Esophagus muscularis mucosa (tissue), 4 donors: ENCODE data around the gene POU2F1. TPM values are rescaled to one million over a fixed set of nuclear protein-coding genes. Genes with fewer than 3 reads are reported as not detected.

Experiments used
- DNase-seq: peaks from one replicate; pipeline ENCODE4 v3.0.0-alpha.2; 2017; ENCODE audit errors: extremely low spot score
- H3K27ac ChIP-seq, 4 donors: fragments of 200-600 bp; sonication (generic); replicated peaks in 1 of 4; 1 replicate in 3 of 4; 2 replicates in 1 of 4; pipeline ENCODE4 v1.5.1; 2016 to 2019; ENCODE audit warnings: mild to moderate bottlenecking in 1 of 4
- H3K27me3 ChIP-seq, 4 donors: fragments of 200-600 bp; sonication (generic); one replicate each; pipeline versions ENCODE4 v1.5.1 to v1.6.0; 2016 to 2019
- H3K36me3 ChIP-seq, 4 donors: fragments of 200-600 bp; sonication (generic); one replicate each; pipeline ENCODE4 v1.5.1; 2016 to 2019
- H3K4me1 ChIP-seq, 4 donors: fragments of 200-600 bp; sonication (generic); one replicate each; pipeline ENCODE4 v1.5.1; 2016 to 2019
- H3K4me3 ChIP-seq, 4 donors: fragments of 200-600 bp; sonication (generic); 1 replicate in 2 of 4; 2 replicates in 2 of 4; pipeline ENCODE4 v1.5.1; 2016 to 2019; ENCODE audit warnings: mild to moderate bottlenecking in 4 of 4, moderate library complexity in 1 of 4
- H3K9me3 ChIP-seq, 4 donors: fragments of 200-600 bp; sonication (generic); 1 replicate in 3 of 4; 2 replicates in 1 of 4; pipeline ENCODE4 v1.5.1; 2016 to 2019
- EP300 ChIP-seq: sonication (generic); formaldehyde crosslinking; IDR thresholded peaks from one replicate; pipeline ENCODE4 v1.6.1; 2017; ENCODE audit warnings: antibody characterized with exemption
- POLR2A ChIP-seq: fragments of 450-650 bp; IDR thresholded peaks from one replicate; pipeline ENCODE4 v1.6.1; 2017; ENCODE audit warnings: antibody characterized with exemption, moderate library complexity, mild to moderate bottlenecking, low read depth
- POLR2AphosphoS5 ChIP-seq, 2 donors: sonication (generic); formaldehyde crosslinking; IDR thresholded peaks; one replicate each; pipeline ENCODE4 v1.6.1; 2017; ENCODE audit warnings: antibody characterized with exemption in 2 of 2
- WGBS: methylation state at CpG from one replicate; pipeline ENCODE4 v1.1.5; 2018; 5-methylcytosine and 5-hydroxymethylcytosine counted together
- intact Hi-C: fragments of 100-400 bp; cut with DNase I; formaldehyde crosslinking; loops from one replicate; pipeline ENCODE4 v1.15.1; 2023
- total RNA-seq, 4 donors: library from RNA; depleted of rRNA; stranded (reverse); fragments of >200 nt; gene quantifications; one replicate each; pipeline versions ENCODE4 v1.1.0 to v1.2.1, GENCODE V29; 2016
- TF ChIP-seq, protein P1 (sequence below), 3 experiments: fragments of 200-600 bp in 2 of 3; fragments of 450-650 bp in 1 of 3; sonication (generic) in 2 of 3; IDR thresholded peaks; one replicate each; pipeline ENCODE4 v1.5.1; 2017 to 2019; ENCODE audit warnings: antibody characterized with exemption in 3 of 3, mild to moderate bottlenecking in 2 of 3, moderate library complexity in 1 of 3

The POU2F1 gene
- total RNA-seq, 4 donors from 2014 or later, result 7.3 to 13.4 (median 10.4) TPM

DNA sequence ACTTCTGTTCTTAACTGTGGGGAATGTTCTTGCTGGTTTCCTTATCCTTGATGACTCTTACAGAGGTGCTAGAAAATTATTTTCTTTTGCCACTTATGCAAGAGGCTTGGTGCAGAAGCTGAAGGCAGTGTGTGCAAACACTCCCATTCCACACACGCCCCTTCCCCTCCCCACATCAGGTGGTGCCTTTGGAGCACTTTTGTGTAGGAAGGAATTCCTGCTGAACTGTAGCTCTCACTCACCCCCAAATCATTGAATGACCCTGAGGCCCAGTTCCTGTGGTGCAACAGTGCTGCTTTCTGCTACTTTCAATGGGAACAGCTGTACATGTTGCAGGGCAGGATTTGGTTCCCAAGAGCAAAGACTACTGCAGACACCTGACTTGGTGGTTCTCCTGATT, 195.8 kb downstream of the POU2F1 start:
- WGBS, result 86% methylated on average over 1 of the region's 1 CpG
- Histone ChIP-seq H3K9me3 (no peaks in the 10 kb centered on the region), H3K4me1 (no peaks in the 10 kb centered on the region), H3K4me3 (no peak overlapping the region), H3K27ac (no peak overlapping the region), H3K27me3 (no peaks in the 10 kb centered on the region), H3K36me3 (peaks cover 9 to 62% (median 45%) of the 10 kb centered on the region in 4 donors)
- intact Hi-C loops, result loop anchor here (10.0 kb wide), 1 partner anchor 152 kb away; no protein-coding TSS in a partner anchor
- TF ChIP-seq, protein P1, sequence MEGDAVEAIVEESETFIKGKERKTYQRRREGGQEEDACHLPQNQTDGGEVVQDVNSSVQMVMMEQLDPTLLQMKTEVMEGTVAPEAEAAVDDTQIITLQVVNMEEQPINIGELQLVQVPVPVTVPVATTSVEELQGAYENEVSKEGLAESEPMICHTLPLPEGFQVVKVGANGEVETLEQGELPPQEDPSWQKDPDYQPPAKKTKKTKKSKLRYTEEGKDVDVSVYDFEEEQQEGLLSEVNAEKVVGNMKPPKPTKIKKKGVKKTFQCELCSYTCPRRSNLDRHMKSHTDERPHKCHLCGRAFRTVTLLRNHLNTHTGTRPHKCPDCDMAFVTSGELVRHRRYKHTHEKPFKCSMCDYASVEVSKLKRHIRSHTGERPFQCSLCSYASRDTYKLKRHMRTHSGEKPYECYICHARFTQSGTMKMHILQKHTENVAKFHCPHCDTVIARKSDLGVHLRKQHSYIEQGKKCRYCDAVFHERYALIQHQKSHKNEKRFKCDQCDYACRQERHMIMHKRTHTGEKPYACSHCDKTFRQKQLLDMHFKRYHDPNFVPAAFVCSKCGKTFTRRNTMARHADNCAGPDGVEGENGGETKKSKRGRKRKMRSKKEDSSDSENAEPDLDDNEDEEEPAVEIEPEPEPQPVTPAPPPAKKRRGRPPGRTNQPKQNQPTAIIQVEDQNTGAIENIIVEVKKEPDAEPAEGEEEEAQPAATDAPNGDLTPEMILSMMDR (IDR thresholded peaks at IDR 0.05), result no peak
- TF ChIP-seq POLR2A, result no peak
- TF ChIP-seq EP300, result no peak
- TF ChIP-seq POLR2AphosphoS5 (IDR thresholded peaks at IDR 0.05), result no peak
- no peak for DNase-seq

DNA sequence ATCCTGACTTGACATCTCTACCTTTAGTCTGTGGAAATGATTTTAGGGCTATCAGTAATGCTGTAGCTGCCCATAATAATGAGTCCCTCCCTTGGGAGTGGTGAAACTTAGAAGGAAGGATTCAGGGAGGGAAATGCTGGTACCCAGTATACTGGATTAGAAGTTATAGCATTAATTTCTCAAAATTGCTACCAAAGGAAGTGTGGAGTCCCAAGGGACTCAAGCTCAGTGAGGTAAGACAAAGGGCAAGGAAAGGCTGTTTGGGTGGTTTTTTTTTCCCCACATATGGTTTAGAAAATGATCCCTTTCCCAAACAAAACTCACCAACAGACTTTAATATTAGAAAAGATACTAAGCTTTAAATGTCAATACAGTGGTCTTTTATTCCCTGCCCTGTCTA, 197.7 kb downstream of the POU2F1 start:
- Histone ChIP-seq H3K36me3 (peaks cover 0 to 45% (median 27%) of the 10 kb centered on the region in 4 donors), H3K4me1 (no peaks in the 10 kb centered on the region), H3K4me3 (no peak overlapping the region), H3K27me3 (no peaks in the 10 kb centered on the region), H3K9me3 (no peaks in the 10 kb centered on the region), H3K27ac (no peak overlapping the region)
- no peak for DNase-seq
- no peak for TF ChIP-seq EP300
- TF ChIP-seq, protein P1 (IDR thresholded peaks at IDR 0.05), result no peak
- TF ChIP-seq POLR2A, result no peak
- TF ChIP-seq POLR2AphosphoS5 (IDR thresholded peaks at IDR 0.05), result no peak
- intact Hi-C loops, result loop anchor here (10.0 kb wide), 1 partner anchor 154 kb away; no protein-coding TSS in a partner anchor

DNA sequence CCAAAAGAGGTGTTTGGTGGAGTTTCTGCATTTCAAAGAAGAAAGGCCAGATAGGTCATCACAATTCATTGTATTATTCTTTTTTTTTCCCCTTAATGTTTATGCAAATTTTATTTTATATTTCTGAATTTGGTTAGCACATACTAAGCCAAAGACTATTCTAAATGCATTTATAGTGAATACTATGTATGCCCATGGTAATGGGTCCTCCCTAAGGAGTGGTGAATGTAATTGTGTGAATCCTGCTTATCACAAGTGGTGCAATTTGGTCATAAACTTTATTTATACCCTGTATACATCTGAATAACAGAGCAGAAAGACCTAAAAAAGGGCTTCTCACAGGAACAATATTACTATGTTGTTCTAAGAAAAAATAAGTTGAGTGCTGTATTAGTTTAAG, 198.6 kb downstream of the POU2F1 start:
- Histone ChIP-seq H3K27ac (no peak overlapping the region), H3K4me1 (no peaks in the 10 kb centered on the region), H3K36me3 (peaks cover 0 to 39% (median 20%) of the 10 kb centered on the region in 4 donors), H3K9me3 (no peaks in the 10 kb centered on the region), H3K27me3 (no peaks in the 10 kb centered on the region), H3K4me3 (no peak overlapping the region)
- TF ChIP-seq POLR2A (no peak), POLR2AphosphoS5 (IDR thresholded peaks at IDR 0.05) (no peak), EP300 (no peak)
- TF ChIP-seq, protein P1 (IDR thresholded peaks at IDR 0.05), result no peak
- no peak for DNase-seq
- intact Hi-C loops, result loop anchor here (10.0 kb wide), 1 partner anchor 154 kb away; no protein-coding TSS in a partner anchor

DNA sequence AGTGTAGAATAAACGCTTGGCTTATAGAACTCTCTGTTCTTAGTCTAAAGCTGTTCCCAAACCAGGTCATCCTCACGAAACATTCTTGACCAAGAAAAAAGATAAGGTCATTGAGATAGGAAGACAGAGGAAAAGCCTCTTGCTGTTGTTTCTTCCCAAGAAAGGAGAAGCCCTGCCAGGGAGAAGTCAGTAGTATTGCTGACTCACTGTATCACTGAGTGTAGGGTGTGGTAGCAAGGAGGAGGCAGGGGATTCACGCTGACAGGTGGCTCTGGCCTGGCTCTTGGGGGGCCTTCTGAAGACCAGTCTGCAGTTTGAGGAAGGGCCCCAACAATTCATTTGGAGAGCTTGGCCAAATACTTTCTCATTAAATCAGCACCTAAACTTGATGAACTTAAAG, 199.8 kb downstream of the POU2F1 start:
- DNase-seq, result no peak
- no peak overlapping the region for H3K4me3 ChIP-seq
- no peak overlapping the region for H3K27ac ChIP-seq
- WGBS, result 48% methylated on average over 3 of the region's 3 CpGs
- no peaks in the 10 kb centered on the region for H3K9me3 ChIP-seq
- no peaks in the 10 kb centered on the region for H3K27me3 ChIP-seq
- peaks cover 0 to 39% (median 10%) of the 10 kb centered on the region in 4 donors for H3K36me3 ChIP-seq
- intact Hi-C loops, result no loop called here
- TF ChIP-seq, protein P1 (IDR thresholded peaks at IDR 0.05), result no peak
- TF ChIP-seq POLR2AphosphoS5 (IDR thresholded peaks at IDR 0.05) (no peak), POLR2A (no peak), EP300 (no peak)
- no peaks in the 10 kb centered on the region for H3K4me1 ChIP-seq
